HG03066 (cell line): ENCODE results near the gene SEMA5A.
A peak's percentile ranks its signal among the peaks of the same experiment; 100 is the strongest.
"Not testable (repeated sequence)": the region's sequence is repeated elsewhere in the genome, so short reads cannot be mapped to it uniquely, and the experiment has no call there.

Experiments used
- ATAC-seq: cut with Tn5 transposase; IDR thresholded peaks from one replicate; pipeline ENCODE4 v1.9.1; 2021; ENCODE audit warnings: low read depth; ENCODE audit not compliant: unreplicated experiment

SEMA5A gene

DNA sequence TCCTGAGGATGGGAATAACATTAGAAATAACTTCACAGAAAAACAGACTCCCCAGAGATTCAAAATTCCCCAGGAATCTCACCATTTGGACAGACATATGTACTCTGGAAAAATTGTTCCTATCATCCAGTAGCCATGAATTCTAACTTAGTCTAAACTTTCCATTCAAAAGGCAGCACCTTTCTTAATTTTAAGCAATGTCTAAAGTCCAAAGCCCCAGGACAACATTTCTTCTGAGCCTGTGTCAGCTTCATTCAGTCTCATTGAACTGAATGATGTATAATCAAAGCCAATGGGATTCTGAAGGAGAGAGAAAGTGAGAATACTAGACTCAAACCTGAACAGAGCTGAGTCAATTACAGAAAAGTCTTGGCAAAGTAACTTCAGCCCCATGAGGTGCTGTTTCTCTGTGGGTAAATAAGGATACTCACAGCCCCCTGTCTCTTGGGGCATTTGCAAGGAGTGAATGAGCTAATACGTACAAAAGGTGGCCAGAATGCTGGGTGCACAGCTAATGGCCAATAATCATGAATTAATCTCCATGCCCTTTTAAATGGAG is 140.6 kb downstream of the SEMA5A start:
- no peak for ATAC-seq

DNA sequence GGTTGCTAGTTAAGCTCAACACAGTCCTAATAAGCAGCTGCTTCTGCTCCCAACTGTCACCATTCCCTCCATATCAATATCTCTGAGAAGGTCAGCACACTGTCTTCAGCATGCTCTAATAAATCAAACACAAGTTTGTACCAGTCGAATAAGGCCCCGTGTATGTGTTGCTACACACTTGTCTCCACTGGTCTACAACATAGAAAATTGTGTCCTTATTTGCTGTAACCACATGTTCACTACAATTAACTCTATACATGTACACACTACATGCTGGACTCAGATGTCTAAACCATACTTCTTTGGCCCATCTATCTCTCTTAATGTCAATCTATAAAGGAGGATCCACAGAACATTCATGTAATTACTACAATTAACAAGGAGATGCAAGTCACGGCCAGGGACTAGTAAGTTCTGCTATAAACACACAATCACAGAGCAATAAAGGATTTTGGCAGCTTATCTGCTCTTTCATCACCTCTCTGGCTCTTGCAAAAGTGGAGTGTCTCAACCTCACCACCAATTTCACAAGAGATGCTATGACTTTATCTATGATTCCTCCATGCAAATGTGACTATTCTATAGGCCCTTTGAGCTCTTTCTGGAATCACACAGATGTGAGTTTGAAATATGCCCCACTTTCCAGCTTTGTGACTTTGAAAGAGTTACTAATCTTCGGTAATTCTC is 143.9 kb downstream of the SEMA5A start:
- no peak for ATAC-seq

DNA sequence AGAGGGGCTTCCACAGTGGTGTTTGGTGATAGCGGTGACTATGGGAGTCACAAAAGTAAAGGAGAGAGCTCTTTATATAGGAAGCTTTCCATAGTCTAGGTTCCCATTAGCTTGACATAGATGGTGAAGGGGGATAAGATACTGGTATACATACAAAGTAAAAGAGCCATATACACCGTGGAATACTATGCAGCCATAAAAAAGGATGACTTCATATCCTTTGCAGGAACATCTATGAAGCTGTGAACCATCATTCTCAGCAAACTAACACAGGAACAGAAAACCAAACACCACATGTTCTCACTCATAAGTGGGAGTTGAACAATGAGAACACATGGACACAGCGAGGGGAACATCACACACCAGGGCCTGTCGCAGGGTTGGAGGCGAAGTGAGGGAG is 146.1 kb downstream of the SEMA5A start:
- ATAC-seq: not testable (repeated sequence)

DNA sequence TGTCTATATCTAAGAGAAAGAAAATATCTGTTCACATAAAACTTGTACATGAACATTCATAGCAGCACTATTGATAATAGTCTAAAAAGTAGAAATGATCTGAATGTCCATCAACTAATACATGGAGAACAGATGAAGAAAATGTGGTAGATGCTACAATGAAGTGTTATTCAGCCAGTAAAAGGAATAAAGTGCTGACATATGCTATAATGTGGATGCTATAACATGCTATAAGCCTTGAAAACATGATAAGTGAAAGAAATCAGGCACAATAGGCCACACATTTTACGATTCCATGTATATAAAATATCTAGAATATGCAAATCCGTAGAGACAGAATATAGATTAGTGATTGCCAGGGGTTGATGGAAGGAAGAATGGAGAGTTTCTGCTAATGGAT is 146.8 kb downstream of the SEMA5A start:
- no peak for ATAC-seq

DNA sequence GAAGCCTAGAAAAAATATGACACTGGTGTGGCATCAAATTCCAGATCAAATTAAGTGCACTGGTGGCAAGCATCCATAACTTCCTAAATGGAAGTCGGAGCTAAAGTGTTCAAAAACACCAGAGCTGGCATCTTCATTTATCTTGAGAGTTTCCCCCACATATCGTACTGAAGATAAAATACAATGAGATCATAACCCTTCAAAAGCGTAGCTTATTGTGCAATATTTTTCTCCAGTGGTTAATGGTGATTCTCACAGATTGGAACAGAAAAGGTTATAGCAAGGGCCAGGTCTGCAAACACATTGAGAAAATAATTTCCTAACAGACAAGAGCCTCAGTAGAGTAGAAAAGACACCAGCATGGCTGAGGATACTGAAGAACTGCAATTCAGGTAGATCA is 147.6 kb downstream of the SEMA5A start:
- no peak for ATAC-seq

DNA sequence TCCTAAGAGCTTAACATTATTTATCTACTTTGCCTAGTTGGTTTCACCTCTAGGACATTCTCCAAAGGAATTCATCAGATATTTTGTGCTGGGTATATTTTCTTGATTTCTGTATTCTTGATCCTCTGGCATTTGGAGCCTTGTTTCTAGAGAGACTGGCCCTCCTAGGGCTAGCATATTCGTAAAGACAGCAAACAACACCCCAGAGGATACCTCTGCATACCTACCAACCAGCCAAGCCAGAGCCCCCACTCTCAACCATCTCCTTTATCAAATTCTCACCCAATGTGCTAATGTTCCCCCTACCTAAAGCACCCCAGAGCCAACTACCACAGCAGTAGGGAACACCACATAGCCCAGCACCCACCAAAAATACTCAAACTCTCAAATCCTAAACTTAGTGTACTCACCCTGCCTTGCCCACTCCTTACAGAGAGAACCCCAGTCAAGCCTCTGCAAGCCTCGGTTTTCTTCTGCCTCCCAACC is 149.5 kb downstream of the SEMA5A start:
- no peak for ATAC-seq

DNA sequence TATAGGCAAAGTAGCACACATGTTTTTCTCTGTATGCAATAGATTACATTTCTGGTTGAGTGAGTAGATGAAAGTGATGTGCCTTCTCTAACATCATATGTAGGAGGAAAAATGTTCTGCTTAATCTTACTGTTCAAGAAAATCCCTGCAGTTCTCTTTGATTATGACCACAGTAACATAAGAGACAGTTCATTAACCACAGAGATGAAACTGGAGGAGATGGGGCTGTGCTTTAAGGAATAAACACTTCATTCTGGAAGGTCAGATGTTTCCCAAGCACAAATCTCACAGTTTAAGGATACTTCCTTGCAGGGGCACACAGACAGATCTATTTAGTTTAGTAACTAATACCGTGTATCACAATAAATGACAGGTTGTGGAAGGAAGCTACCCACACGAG is 150.2 kb downstream of the SEMA5A start:
- ATAC-seq: no peak

DNA sequence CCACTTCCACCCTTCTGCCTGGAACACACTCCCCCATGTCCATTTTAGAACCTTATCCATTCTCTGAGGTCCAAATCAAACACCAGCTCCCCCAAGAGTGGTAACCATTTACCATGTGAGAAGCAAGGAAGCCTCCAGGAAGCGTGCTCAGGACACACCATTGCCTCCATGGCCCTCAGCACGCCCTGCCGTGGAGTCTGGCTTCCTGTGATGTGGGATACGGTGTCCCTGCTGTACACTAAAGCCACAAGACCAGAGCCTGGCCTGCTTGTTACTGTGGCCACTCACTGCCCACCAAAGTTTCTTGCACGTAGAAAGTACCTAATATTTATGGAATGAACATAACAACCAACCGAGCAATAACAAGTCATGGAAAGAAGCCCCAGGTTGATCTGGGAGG is 151.7 kb downstream of the SEMA5A start:
- no peak for ATAC-seq

DNA sequence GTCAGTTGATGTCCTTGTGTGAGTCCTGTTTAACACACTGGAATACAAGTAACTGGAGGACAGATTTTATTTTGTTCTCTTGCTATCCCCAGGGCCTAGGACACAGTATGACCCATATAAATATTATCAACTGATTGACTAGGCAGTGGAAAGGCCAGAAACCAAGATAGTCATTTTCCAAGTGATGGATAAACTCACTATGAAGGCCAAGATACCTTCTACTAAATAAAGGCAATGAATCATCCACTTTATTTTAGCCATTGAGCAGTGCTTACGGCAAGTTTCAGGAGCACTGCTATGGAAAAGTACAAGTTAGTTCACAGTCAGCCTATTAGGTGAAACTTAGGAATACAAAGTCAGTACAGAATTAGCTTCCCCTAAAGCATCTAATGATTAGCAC is 153.2 kb downstream of the SEMA5A start:
- ATAC-seq: no peak

DNA sequence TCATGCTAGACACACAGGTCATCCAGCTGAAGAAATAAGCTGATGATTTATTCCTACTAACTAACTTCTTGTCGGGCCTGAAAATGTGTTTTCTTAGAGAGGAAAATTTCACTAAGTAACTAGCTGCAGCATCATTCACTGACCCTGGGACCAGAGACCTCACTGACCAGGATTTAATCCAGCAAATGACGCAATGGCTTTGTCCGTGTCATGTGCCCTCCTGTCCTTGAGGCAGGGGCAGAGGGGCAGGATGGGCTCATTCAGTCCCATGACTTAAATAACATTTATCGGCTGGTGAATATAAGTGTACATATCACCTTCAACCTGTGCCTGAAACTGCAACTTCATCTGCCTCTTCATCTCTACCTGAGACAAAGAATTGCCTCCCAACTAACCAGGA is 154.8 kb downstream of the SEMA5A start:
- no peak for ATAC-seq

DNA sequence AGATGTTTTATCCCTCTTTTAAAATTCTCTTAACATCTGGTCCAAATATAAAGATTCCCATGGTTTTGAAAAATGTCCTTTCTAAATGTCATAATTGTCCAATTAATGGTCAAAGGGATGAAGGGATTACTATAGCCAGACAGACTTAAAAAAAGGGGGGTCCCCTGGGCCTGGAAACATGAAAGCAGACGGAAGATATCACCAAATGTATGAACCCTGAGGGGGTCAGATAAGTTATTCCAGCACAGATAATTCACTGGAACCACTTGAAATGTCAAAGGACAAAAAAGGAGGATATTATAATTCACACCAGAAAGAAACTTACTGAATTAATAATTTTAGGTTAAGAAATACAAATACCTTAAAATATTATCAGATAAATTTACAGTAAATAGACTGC is 155.8 kb downstream of the SEMA5A start:
- ATAC-seq: no peak

DNA sequence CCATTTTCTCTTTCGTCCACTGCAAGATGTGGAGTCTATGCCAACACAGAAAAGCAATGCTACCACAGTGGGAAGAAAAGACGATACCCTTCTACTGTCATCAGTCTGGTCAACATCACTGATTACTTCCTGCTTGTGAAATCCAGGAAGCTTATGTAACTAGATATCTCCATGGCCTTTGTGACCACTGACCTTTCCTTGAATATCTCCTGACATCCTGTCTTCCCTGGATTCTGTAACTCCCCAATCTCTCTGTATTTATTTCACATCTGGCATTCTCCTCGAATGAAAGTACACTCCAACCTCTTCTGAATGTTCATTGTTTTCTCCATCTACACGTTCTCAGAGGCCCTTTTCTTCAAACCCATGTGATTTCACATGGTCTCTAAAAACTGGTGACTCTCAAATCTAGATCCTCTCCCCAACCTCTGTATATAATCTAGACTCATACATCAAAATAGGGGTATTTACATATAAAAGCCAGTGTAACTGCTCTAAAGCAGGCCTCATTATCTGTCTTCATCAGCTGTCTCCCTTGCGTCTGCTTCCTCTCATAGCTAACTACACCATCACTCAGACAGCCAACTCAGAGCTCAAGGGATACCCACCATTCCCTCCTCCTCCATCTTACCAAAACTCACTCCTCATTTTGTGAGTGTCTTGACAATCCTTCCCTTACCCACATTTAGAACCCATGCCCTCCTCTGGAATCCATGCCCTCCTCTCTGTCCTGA is 156.8 kb downstream of the SEMA5A start:
- no peak for ATAC-seq

DNA sequence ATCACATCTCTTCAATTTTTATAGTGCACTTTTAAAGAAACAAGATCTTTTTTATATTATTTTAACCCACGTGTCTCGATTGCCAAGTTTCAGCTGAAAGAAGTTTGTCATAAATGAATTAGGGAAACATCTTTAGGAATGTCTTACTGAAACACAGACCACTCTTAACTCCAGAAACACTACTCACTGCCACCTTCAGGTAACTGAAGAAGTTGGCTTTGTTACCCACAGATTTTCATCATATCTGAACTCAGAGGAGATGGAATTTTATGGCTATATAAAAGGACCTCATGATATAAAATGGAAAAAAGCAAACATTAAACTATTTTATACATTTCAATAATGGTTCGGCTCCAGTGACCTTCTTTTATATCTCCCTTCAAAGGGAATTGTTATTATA is 158.0 kb downstream of the SEMA5A start:
- ATAC-seq: no peak

DNA sequence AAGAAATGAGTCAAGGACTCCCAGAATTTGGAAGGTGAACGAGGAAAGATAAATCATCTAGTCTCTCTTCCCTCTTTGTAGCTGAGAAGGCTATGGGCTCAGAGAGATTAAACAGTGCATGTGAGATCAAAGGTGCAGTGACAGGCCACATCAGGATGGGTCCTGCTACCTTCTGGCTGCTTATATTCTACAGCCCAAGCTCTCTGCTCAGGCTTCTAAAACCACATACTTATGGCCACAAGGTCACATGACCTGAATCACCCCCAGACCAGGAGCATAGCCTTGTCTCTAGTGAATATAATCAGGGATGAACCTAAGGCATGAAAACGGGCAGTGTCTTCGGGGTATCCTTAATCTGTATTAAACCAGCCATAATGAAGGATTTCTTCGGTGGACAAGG is 158.9 kb downstream of the SEMA5A start:
- ATAC-seq: no peak

DNA sequence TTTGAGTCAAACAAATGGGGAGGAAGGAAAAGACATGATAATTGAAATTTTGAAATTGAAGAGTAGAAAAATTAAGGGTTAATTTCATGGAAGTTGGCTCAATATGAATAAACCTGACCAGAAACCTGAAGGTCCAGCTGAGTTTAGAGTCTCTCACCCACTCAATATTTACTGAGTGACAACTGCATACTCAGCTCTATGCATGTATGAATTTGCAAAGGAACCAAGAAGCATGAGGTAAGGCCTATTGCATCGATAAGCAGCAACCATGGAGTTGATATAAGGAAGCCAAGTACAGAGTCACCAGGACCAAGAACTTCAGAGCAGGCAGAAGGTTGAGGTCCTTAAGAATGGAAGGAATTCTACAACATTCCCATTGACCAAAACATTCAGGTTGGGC is 163.4 kb downstream of the SEMA5A start:
- ATAC-seq: no peak

DNA sequence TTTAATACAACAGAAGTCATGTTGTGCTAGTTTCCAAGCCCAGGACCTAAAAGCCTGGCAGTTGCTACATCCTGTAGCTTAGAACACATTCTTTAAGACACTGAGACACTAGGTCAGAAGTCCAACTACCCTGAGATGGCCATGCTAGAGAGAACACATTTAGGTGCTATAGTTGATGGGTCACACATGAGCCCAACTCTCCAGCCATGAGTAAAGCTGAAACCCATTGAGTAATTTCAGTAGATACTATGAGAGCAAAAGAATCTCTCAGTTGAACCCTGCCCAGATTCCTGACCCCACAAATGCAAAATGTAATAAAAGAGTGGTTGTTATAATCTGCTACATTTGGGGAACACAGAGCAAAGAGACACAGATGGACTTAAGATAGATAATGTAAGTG is 164.4 kb downstream of the SEMA5A start:
- ATAC-seq: peak; percentile 95

DNA sequence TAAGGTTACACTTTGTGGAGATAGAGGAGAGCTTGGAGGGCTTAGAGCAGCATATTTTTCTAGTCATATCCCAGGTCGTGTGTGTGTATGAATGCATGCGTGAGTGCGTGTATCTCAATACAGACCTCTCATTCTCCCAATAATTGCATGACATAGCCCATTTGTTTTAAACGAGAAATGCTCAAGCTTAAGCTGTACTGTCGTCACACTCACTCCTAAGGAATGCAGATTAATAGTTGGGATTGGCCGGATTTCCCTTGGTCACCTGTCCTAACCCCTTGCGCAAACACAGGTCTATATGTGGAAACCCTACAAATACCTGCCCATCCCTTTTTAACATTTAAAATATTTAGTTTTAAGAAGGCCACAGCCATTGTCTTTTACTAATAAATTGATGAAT is 165.8 kb downstream of the SEMA5A start:
- ATAC-seq: no peak

DNA sequence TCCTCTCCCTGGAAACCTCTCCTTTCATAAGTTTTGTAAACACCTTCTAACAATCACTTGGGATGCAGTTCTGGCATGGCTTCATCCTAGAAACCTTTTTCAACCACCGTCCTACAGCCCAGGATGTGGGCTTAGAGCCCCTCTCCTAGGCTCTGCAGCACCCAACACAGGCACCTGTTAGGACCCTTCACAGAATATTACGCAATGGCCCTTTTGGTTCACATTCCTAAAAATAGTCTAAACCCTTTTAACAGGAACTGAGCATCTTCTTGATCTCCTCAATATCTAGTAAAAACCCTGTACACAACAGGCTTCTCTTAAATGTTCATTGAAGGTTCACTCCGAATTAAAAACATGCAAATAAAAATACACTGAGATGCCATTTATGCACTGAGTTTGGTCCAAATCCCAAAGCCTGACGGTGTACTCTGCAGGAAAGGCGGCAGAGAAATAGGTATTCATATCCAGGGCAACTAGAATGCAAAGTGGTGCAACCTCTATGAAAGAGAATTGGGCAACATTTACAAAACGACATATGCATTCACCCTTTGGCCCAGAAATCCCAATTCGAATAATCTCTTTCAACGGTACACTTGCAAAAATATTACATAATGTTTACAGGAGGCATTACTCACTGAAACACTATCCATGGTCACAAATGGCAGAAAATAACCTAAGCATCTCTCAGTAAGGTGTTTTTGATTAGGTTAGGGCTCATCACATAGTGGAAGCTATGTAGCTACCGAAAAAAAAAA is 169.3 kb downstream of the SEMA5A start:
- ATAC-seq: no peak

DNA sequence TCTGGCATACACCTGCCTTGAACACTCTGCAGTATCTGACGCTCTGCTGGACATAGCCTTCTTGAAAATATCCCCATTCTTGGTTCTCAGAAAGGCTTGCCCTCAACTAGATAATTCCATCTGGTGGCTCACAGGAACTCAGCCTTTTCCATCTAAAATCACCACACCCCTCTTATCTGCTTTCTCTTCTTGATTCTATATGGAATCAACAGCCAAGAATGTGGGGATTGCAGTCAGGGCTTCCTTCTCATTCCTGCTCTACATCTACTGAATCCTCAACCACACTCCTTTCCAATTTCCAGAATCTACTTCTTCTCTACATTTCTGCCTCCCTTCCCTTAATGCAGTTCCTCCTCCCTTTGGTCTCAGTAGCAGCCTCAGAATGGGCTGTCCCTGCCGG is 170.1 kb downstream of the SEMA5A start:
- no peak for ATAC-seq

DNA sequence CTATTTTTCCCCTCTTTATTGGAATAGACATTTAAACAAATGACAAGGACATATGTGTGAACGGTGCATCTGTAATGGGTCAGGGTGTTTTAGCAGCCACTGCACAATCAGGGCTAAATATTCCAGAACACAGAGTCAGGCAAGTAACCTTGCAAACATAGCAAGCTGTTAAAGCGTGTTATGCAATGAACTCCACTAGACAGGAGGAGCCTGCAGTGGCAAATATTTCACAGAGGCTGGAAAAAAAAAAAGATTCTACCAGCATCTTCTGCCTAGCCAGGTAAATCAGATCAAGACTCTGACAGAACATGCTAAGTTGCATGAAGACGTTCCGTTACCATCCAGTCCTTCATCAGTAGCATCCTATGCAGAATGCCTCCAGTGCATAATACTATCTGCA is 171.8 kb downstream of the SEMA5A start:
- ATAC-seq: no peak

DNA sequence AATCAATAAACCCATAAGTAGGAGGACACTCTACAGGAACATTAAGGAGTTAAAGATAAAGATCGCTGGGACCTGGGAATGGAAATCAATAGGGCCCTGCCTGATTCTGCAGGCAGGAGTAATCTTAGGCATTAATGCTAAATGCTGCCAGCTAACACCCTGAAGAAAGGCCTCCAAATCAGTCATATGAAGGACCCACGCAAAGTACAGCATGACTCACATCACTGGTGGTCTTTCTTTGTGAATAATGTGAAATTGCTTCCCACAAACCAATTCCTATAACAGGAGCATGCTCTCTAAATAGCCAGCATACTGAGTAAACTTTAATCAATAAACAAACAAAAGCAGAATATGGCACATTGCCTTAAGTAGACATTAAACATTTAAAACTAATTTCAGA is 172.3 kb downstream of the SEMA5A start:
- no peak for ATAC-seq
